Thymus (tissue), 11 donors: ENCODE measurements around the gene GPBP1L1. TPM values are rescaled to one million over a fixed set of nuclear protein-coding genes. Genes with fewer than 3 reads are reported as not detected.
"Not testable (repeated sequence)": the region's sequence is repeated elsewhere in the genome, so short reads cannot be mapped to it uniquely, and the experiment has no call there.

ENCODE experiments used
- DNase-seq, 9 donors: peaks; one replicate each; pipeline ENCODE4 v3.0.0-alpha.2; 2013; ENCODE audit warnings: low spot score in 9 of 9, low read depth in 6 of 9, missing footprints in 1 of 9
- H3K27ac ChIP-seq, 2 donors: one replicate each; pipeline ENCODE4 v1.5.1; 2013; ENCODE audit warnings: control low read depth in 1 of 2, low read depth in 1 of 2, low read length in 1 of 2, mild to moderate bottlenecking in 1 of 2, moderate library complexity in 1 of 2
- H3K27me3 ChIP-seq, 2 donors: one replicate each; pipeline ENCODE4 v1.5.1; 2013; ENCODE audit warnings: low read length in 1 of 2; ENCODE audit not compliant: control insufficient read depth in 2 of 2, insufficient read depth in 1 of 2
- H3K36me3 ChIP-seq, 2 donors: one replicate each; pipeline ENCODE4 v1.5.1; 2013; ENCODE audit warnings: low read length in 1 of 2, mild to moderate bottlenecking in 1 of 2, moderate library complexity in 1 of 2; ENCODE audit not compliant: control insufficient read depth in 2 of 2, insufficient read depth in 2 of 2
- H3K4me1 ChIP-seq, 2 donors: one replicate each; pipeline ENCODE4 v1.5.1; 2013; ENCODE audit warnings: low read length in 2 of 2; ENCODE audit not compliant: control insufficient read depth in 2 of 2, insufficient read depth in 2 of 2
- H3K4me3 ChIP-seq, 2 donors: one replicate each; pipeline ENCODE4 v1.5.1; 2013; ENCODE audit warnings: low read length in 2 of 2, control low read depth in 1 of 2, mild to moderate bottlenecking in 1 of 2
- H3K9me3 ChIP-seq, 2 donors: one replicate each; pipeline ENCODE4 v1.5.1; 2013; ENCODE audit warnings: low read length in 1 of 2, mild to moderate bottlenecking in 1 of 2; ENCODE audit not compliant: control insufficient read depth in 2 of 2, insufficient read depth in 1 of 2
- WGBS: extraction: QIAGEN DNeasy Blood & Tissue Kit; methylation state at CpG from one replicate; pipeline ENCODE4 v1.1.7; 2013; 5-methylcytosine and 5-hydroxymethylcytosine counted together
- polyA plus RNA-seq: library from polyadenylated mRNA; stranded (reverse); fragments of 200-250 nt; gene quantifications from one replicate; pipeline ENCODE4 v1.2.3, GENCODE V29; 2013
- total RNA-seq: library from RNA; stranded (reverse); fragments of 120-200 nt; gene quantifications from one replicate; pipeline ENCODE4 v1.2.4, GENCODE V29; 2013
- donor health status: healthy.

GPBP1L1 gene
- total and polyA plus RNA-seq, 2 donors, result 87.2 to 92.3 TPM

DNA sequence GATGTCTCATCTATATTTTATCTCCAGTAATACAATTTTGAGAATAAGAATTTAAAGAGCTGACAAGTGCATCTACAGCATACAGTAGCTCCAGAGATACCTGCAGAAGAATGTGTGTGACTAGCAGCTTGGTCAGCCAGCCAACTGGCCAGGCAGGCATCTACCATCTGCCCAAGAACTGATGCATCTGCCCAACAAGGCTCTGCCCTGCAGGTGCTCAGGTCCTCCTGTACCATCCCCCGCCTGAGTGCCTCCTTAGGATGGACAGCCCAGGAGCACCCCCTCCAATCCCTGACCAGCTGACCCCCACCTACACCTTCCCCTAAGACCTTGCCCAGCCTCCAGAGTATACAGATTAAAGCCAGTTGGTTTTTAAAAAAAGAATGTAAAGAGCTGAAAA is 32.0 kb upstream of the GPBP1L1 start:
- no peaks in the 10 kb centered on the region for H3K9me3 ChIP-seq
- H3K27ac ChIP-seq, result no peak overlapping the region
- peaks cover 8 to 10% of the 10 kb centered on the region in 2 donors for H3K36me3 ChIP-seq
- 100% methylated on average over 1 of the region's 1 CpG for WGBS
- H3K4me3 ChIP-seq, result no peak overlapping the region
- no peak for DNase-seq
- H3K4me1 ChIP-seq, result no peaks in the 10 kb centered on the region
- no peaks in the 10 kb centered on the region for H3K27me3 ChIP-seq

- not testable (repeated sequence) for H3K27me3 ChIP-seq, DNase-seq, H3K9me3 ChIP-seq, H3K4me3 ChIP-seq, H3K4me1 ChIP-seq, H3K27ac ChIP-seq
- WGBS, result 96% methylated on average over 8 of the region's 8 CpGs
- H3K36me3 ChIP-seq, result peaks cover 8 to 10% of the 10 kb centered on the region in 2 donors
These were observed 31.1 kb upstream of the GPBP1L1 start for GRCh38 chr1:45717386-45717785.

DNA sequence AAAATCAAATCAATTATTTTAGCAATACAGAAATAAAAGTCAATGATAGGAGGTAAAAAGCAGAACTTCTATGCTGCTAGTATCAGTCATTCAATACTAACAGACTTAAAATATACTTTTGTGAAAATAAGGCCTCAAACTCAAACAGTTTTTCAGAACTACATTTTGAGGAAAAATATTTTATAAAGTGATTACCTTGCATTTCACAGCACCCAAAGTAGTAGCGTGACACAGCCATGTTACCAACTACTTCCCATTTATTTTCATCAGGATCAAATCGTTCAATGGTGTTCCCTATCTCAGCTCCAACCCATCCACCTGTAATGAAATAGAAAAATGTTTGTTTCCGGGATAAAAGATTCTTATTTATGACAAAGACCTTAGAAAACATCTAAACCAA is 30.4 kb upstream of the GPBP1L1 start:
- Histone ChIP-seq H3K27ac (no peak overlapping the region), H3K4me1 (no peaks in the 10 kb centered on the region), H3K36me3 (peaks cover 11 to 13% of the 10 kb centered on the region in 2 donors), H3K27me3 (no peaks in the 10 kb centered on the region), H3K4me3 (no peak overlapping the region), H3K9me3 (no peaks in the 10 kb centered on the region)
- WGBS, result 95% methylated on average over 3 of the region's 3 CpGs
- no peak for DNase-seq

GRCh38 chr1:45713711-45714110 is 27.4 kb upstream of the GPBP1L1 start:
- no peak overlapping the region for H3K27ac ChIP-seq
- no peak for DNase-seq
- H3K36me3 ChIP-seq, result peaks cover 9 to 11% of the 10 kb centered on the region in 2 donors
- H3K9me3 ChIP-seq, result no peaks in the 10 kb centered on the region
- no peaks in the 10 kb centered on the region for H3K4me1 ChIP-seq
- 99% methylated on average over 3 of the region's 3 CpGs for WGBS
- H3K27me3 ChIP-seq, result no peaks in the 10 kb centered on the region
- H3K4me3 ChIP-seq, result no peak overlapping the region

DNA sequence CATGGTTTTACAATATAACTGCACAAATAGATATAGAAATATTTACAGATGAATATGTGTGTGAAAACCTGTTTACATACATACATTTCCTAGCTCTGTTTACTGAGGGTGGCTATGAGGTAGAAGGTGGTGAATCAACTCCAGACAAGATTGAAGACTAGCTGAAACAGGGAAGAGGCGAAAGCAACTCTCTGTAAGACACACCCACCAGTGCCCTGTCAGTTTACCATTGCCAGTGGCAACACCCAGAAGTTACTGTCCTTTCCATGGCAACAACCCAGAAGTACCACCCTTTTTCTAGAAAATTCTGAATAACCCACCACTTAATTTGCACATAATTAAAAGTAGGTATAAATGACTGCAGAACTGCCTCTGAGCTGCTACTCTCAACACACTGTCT is 18.3 kb upstream of the GPBP1L1 start:
- no peak for DNase-seq
- no peaks in the 10 kb centered on the region for H3K4me1 ChIP-seq
- H3K4me3 ChIP-seq, result no peak overlapping the region
- H3K9me3 ChIP-seq, result peaks cover 0 to 1% of the 10 kb centered on the region in 2 donors
- 96% methylated on average over 1 of the region's 1 CpG for WGBS
- H3K36me3 ChIP-seq, result peaks cover 6 to 7% of the 10 kb centered on the region in 2 donors
- no peak overlapping the region for H3K27ac ChIP-seq
- no peaks in the 10 kb centered on the region for H3K27me3 ChIP-seq

GRCh38 chr1:45694823-45695222 is 8.5 kb upstream of the GPBP1L1 start:
- H3K4me1 ChIP-seq, result no peaks in the 10 kb centered on the region

GRCh38 chr1:45693811-45694210 is 7.5 kb upstream of the GPBP1L1 start:
- H3K27me3 ChIP-seq, H3K4me3 ChIP-seq, H3K27ac ChIP-seq, H3K4me1 ChIP-seq, H3K9me3 ChIP-seq, DNase-seq: not testable (repeated sequence)
- 96% methylated on average over 8 of the region's 8 CpGs for WGBS
- H3K36me3 ChIP-seq, result peaks cover 10 to 44% of the 10 kb centered on the region in 2 donors

More at GRCh38 chr1:45694823-45695222, 8.5 kb upstream of the GPBP1L1 start:
- Histone ChIP-seq H3K9me3 (no peaks in the 10 kb centered on the region), H3K27ac (no peak overlapping the region), H3K27me3 (no peaks in the 10 kb centered on the region), H3K4me3 (no peak overlapping the region), H3K36me3 (peaks cover 10 to 42% of the 10 kb centered on the region in 2 donors)
- DNase-seq, result no peak
- 98% methylated on average over 7 of the region's 7 CpGs for WGBS

- Histone ChIP-seq H3K36me3 (peaks cover 5 to 21% of the 10 kb centered on the region in 2 donors), H3K27me3 (no peaks in the 10 kb centered on the region), H3K27ac (peak within 1 kb of the TSS; percentile 99 to 100), H3K9me3 (no peaks in the 10 kb centered on the region), H3K4me1 (peaks cover 10 to 19% of the 10 kb centered on the region in 2 donors), H3K4me3 (peak within 1 kb of the TSS; percentile 60 to 100)
- peak; percentile 69 to 95 (median 84) for DNase-seq
- WGBS, result 3% methylated on average over 24 of the region's 24 CpGs
These were observed 1.7 kb upstream of the GPBP1L1 start, which contains the start of gene TMEM69 for GRCh38 chr1:45687754-45688740. TMEM69 (plus strand) TSS chr1:45688181; CDS start chr1:45691069, 2,888 bp downstream.

GRCh38 chr1:45687014-45687753 is 851 bp upstream of the GPBP1L1 start:
- H3K4me3 ChIP-seq, result peak overlapping the region; percentile 60 to 100
- peaks cover 10 to 19% of the 10 kb centered on the region in 2 donors for H3K4me1 ChIP-seq
- WGBS, result 1% methylated on average over 44 of the region's 44 CpGs
- peak overlapping the region; percentile 99 to 100 for H3K27ac ChIP-seq
- H3K9me3 ChIP-seq, result no peaks in the 10 kb centered on the region
- peaks cover 4 to 14% of the 10 kb centered on the region in 2 donors for H3K36me3 ChIP-seq
- H3K27me3 ChIP-seq, result no peaks in the 10 kb centered on the region
- DNase-seq, result peak; percentile 94 to 99 (median 98)
